Breast epithelium (tissue), 4 donors: ENCODE measurements around the gene CLEC18C. TPM values are rescaled to one million over a fixed set of nuclear protein-coding genes. Genes with fewer than 3 reads are reported as not detected.
"Not testable (repeated sequence)": the region's sequence is repeated elsewhere in the genome, so short reads cannot be mapped to it uniquely, and the experiment has no call there.

Experiments used
- DNase-seq, 2 donors: peaks; one replicate each; pipeline ENCODE4 v3.0.0-alpha.2; 2019; ENCODE audit warnings: low spot score in 2 of 2
- H3K27ac ChIP-seq, 2 donors: fragments of 200-600 bp; sonication (generic) in 1 of 2; one replicate each; pipeline ENCODE4 v1.5.1; 2016 to 2019; ENCODE audit warnings: mild to moderate bottlenecking in 1 of 2
- H3K27me3 ChIP-seq, 2 donors: fragments of 200-600 bp; sonication (generic) in 1 of 2; one replicate each; pipeline versions ENCODE4 v1.5.1 to v1.6.0; 2017 to 2019; ENCODE audit warnings: control low read depth in 1 of 2, mild to moderate bottlenecking in 1 of 2
- H3K36me3 ChIP-seq: fragments of 200-600 bp; one replicate; pipeline ENCODE4 v1.5.1; 2019
- H3K4me1 ChIP-seq, 2 donors: fragments of 200-600 bp; sonication (generic); one replicate each; pipeline ENCODE4 v1.5.1; 2016 to 2019; ENCODE audit warnings: control low read depth in 1 of 2
- H3K4me3 ChIP-seq, 3 donors: fragments of 200-600 bp; sonication (generic); 1 replicate in 2 of 3; 2 replicates in 1 of 3; pipeline ENCODE4 v1.5.1; 2016 to 2019; ENCODE audit warnings: mild to moderate bottlenecking in 3 of 3, moderate library complexity in 2 of 3
- H3K9me3 ChIP-seq, 2 donors: fragments of 200-600 bp; sonication (generic) in 1 of 2; one replicate each; pipeline ENCODE4 v1.5.1; 2016 to 2019; ENCODE audit warnings: control low read depth in 1 of 2
- intact Hi-C: fragments of 100-400 bp; cut with DNase I; formaldehyde crosslinking; loops from one replicate; pipeline ENCODE4 v1.15.1; 2023; ENCODE audit warnings: low total_unique reads
- total RNA-seq, 3 donors: library from RNA; depleted of rRNA; stranded (reverse); fragments of >200 nt; gene quantifications; one replicate each; pipeline ENCODE4 v1.1.0, GENCODE V29; 2016

CLEC18C gene
- total RNA-seq, 3 donors from 2014 or later = 0.15 to 0.66 TPM; not detected in 1

DNA sequence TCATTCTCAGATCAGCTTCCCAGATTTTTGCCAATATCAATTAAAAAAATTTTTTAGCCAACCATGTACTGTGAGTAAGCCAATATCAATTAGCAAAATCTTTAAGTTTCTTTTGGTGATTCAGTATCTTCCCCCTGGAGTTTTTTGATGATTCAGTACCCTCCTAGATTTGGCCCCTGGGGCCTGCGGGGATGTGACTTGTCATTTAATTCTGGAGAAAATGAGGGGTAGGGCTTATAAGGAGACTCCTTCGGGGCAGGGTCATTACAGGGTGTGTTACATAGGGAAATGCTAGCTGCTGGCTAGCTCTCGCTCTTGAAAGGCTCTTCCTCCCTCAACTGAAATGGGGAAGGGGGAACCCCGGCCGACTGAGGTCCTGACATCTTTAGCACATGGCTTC lies 17.0 kb downstream of the CLEC18C start:
- H3K36me3 ChIP-seq, DNase-seq, H3K4me3 ChIP-seq, H3K9me3 ChIP-seq, intact Hi-C loops, H3K27me3 ChIP-seq, H3K27ac ChIP-seq, H3K4me1 ChIP-seq: not testable (repeated sequence)

DNA sequence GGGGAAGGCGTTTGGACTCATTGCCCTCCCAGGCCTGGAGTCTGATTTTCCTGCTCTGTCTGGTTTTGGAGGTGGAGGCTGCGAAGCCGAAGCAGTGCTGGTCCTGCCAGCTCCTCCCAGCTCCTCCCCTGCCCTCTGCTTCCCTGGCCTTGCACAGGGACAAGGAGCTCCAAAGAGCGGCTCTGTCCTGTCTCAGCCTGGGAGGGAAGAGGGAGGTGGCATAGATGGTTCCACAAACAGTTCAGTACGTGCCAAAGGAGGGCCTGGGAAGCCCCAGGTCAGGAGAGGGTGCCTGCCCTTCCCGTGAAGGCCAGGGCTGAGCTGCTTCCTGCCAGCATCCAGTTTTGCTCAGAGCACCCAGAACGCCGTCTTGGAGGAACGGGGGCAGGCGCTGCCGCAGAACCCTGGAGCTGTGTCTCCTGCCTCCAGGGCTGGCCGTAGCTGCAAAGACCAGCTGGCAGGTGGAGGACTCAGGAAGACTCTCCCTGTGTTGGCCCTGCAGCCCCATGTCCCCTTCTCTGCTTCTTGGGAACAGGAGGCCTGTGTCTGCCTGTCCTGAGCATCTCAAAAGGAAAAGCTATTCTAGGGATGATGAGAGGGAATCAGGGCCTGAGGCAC lies 23.2 kb downstream of the CLEC18C start:
- H3K27me3 ChIP-seq, H3K4me3 ChIP-seq, DNase-seq, H3K36me3 ChIP-seq, H3K27ac ChIP-seq, H3K9me3 ChIP-seq, H3K4me1 ChIP-seq, intact Hi-C loops: not testable (repeated sequence)

- H3K27ac ChIP-seq, DNase-seq, intact Hi-C loops: not testable (repeated sequence)
These were observed 24.0 kb downstream of the CLEC18C start for GRCh38 chr16:70197611-70198010.

GRCh38 chr16:70198230-70198629 lies 24.6 kb downstream of the CLEC18C start:
- DNase-seq, intact Hi-C loops, H3K4me1 ChIP-seq, H3K9me3 ChIP-seq, H3K36me3 ChIP-seq, H3K27me3 ChIP-seq, H3K4me3 ChIP-seq, H3K27ac ChIP-seq: not testable (repeated sequence)

More at GRCh38 chr16:70197611-70198010, 24.0 kb downstream of the CLEC18C start:
- not testable (repeated sequence) for H3K9me3 ChIP-seq, H3K4me1 ChIP-seq, H3K36me3 ChIP-seq, H3K27me3 ChIP-seq, H3K4me3 ChIP-seq

GRCh38 chr16:70198666-70199065 lies 25.1 kb downstream of the CLEC18C start:
- H3K36me3 ChIP-seq, H3K27ac ChIP-seq, H3K27me3 ChIP-seq, H3K9me3 ChIP-seq, H3K4me3 ChIP-seq, intact Hi-C loops, DNase-seq, H3K4me1 ChIP-seq: not testable (repeated sequence)

- intact Hi-C loops, H3K4me3 ChIP-seq, DNase-seq, H3K4me1 ChIP-seq, H3K27me3 ChIP-seq, H3K27ac ChIP-seq, H3K36me3 ChIP-seq, H3K9me3 ChIP-seq: not testable (repeated sequence)
These were observed 25.6 kb downstream of the CLEC18C start for GRCh38 chr16:70199170-70199569.

GRCh38 chr16:70200063-70200462 lies 26.5 kb downstream of the CLEC18C start:
- H3K27me3 ChIP-seq, H3K36me3 ChIP-seq, H3K4me3 ChIP-seq, DNase-seq, H3K27ac ChIP-seq, H3K9me3 ChIP-seq, intact Hi-C loops, H3K4me1 ChIP-seq: not testable (repeated sequence)

DNA sequence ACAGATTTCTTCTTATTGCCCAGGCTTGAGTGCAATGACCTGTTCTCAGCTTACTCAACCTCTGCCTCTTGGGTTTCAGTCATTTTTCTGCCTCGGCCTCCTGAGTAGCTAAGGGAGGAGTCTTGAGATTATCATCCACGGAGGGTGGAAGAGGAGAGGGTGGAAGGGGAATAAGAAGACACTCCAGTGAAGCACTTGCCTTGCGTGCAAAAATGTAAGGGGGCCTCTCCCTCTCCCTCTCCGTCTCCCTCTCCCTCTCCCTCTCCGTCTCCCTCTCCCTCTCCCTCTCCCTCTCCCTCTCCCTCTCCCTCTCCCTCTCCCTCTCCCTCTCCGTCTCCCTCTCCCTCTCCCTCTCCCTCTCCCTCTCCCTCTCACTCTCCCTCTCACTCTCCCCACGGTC lies 29.9 kb downstream of the CLEC18C start:
- intact Hi-C loops, H3K4me1 ChIP-seq, H3K27ac ChIP-seq, DNase-seq, H3K9me3 ChIP-seq, H3K36me3 ChIP-seq, H3K27me3 ChIP-seq, H3K4me3 ChIP-seq: not testable (repeated sequence)

DNA sequence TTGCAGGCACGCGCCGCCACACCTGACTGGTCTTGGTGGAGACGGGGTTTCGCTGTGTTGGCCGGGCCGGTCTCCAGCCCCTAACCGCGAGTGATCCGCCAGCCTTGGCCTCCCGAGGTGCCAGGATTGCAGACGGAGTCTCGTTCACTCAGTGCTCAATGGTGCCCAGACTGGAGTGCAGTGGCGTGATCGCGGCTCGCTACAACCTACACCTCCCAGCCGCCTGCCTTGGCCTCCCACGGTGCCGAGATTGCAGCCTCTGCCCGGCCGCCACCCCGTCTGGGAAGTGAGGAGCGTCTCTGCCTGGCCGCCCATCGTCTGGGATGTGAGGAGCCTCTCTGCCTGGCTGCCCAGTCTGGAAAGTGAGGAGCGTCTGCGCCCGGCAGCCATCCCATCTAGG lies 30.4 kb downstream of the CLEC18C start:
- H3K4me1 ChIP-seq, intact Hi-C loops, H3K36me3 ChIP-seq, H3K4me3 ChIP-seq, H3K27ac ChIP-seq, H3K27me3 ChIP-seq, H3K9me3 ChIP-seq, DNase-seq: not testable (repeated sequence)

- H3K4me1 ChIP-seq, H3K36me3 ChIP-seq, intact Hi-C loops: not testable (repeated sequence)
These were observed 31.2 kb downstream of the CLEC18C start for GRCh38 chr16:70204668-70205405.

DNA sequence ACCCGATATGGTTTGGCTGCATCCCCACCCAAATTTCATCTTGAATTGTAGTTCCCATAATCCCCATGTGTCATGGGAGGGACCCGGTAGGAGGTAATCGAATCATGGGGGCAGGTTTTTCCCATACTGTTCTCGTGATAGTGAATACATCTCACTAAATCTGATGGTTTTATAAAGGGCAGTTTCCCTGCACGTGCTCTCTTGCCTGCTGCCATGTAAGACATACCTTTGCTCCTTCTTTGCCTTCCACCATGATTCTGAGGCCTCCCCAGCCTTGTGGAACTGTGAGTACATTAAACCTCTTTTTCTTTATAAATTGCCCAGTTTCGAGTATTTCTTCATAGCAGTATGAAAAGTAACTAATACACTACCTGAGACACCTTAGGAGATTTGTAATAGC lies 32.8 kb downstream of the CLEC18C start:
- H3K4me1 ChIP-seq, H3K27ac ChIP-seq, H3K9me3 ChIP-seq, intact Hi-C loops, H3K36me3 ChIP-seq, H3K27me3 ChIP-seq, DNase-seq, H3K4me3 ChIP-seq: not testable (repeated sequence)

More at GRCh38 chr16:70204668-70205405, 31.2 kb downstream of the CLEC18C start:
- DNase-seq, H3K9me3 ChIP-seq, H3K27ac ChIP-seq, H3K27me3 ChIP-seq, H3K4me3 ChIP-seq: not testable (repeated sequence)

GRCh38 chr16:70218586-70218985 lies 45.0 kb downstream of the CLEC18C start:
- H3K4me1 ChIP-seq, H3K4me3 ChIP-seq, H3K27me3 ChIP-seq, H3K36me3 ChIP-seq, H3K9me3 ChIP-seq, H3K27ac ChIP-seq, intact Hi-C loops, DNase-seq: not testable (repeated sequence)

DNA sequence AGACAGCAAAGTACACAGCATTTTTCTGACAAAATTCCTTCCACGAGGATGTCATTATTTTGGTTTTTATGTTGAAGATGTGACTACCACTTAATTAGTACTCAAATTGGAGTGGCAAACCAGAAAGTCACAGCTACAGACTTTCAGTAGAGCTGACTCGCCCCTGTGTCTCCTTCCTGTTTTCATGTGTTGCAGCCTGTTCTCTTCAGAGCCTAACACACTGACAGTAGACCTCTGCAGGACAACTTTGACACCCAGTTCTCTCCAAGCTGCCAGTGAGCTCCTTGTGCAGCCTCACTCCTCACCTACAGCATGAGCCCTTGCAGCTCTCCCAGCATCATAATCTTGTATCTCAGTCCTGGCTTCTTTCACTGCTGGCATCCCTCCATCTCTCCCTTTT lies 49.0 kb downstream of the CLEC18C start:
- DNase-seq, H3K27me3 ChIP-seq, H3K36me3 ChIP-seq, H3K27ac ChIP-seq, H3K9me3 ChIP-seq, H3K4me1 ChIP-seq, intact Hi-C loops, H3K4me3 ChIP-seq: not testable (repeated sequence)

- H3K27ac ChIP-seq, H3K36me3 ChIP-seq, DNase-seq, H3K4me3 ChIP-seq, H3K9me3 ChIP-seq, intact Hi-C loops, H3K27me3 ChIP-seq, H3K4me1 ChIP-seq: not testable (repeated sequence)
These were observed 49.6 kb downstream of the CLEC18C start for GRCh38 chr16:70223216-70223615.
